ENCODE data around the gene TTC21B.

DNA sequence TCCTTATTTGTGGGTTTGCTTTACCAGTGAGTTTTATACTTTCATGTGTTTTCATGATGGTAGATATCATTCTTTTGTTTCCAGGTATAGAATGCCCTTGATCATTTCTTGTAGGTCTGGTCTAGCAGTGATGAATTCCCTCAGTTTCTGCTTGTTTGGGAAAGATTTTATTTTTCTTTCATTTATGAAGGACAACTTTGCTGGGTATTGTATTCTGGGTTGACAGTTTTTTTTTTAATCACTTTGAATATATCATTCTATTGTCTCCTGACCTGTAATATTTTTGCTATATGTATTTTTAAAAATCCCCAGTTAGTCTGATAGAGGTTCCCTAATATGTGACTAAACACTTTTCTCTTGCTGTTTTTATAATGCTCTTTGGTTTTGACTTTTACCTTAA, 101.2 kb downstream of the TTC21B start:
- TF ChIP-seq, protein P1, sequence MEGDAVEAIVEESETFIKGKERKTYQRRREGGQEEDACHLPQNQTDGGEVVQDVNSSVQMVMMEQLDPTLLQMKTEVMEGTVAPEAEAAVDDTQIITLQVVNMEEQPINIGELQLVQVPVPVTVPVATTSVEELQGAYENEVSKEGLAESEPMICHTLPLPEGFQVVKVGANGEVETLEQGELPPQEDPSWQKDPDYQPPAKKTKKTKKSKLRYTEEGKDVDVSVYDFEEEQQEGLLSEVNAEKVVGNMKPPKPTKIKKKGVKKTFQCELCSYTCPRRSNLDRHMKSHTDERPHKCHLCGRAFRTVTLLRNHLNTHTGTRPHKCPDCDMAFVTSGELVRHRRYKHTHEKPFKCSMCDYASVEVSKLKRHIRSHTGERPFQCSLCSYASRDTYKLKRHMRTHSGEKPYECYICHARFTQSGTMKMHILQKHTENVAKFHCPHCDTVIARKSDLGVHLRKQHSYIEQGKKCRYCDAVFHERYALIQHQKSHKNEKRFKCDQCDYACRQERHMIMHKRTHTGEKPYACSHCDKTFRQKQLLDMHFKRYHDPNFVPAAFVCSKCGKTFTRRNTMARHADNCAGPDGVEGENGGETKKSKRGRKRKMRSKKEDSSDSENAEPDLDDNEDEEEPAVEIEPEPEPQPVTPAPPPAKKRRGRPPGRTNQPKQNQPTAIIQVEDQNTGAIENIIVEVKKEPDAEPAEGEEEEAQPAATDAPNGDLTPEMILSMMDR (IDR thresholded peaks at IDR 0.05; ENCODE audit: low read length) = no peak
- TF ChIP-seq EZH2 (optimal IDR thresholded peaks at IDR 0.05; ENCODE audit: low read depth, low read length) (no peak), EZH2phosphoT487 (IDR thresholded peaks at IDR 0.05; ENCODE audit: low read length) (no peak)
